Tibial nerve (tissue), 4 donors: ENCODE measurements around the gene TAF1C. TPM values are rescaled to one million over a fixed set of nuclear protein-coding genes. Genes with fewer than 3 reads are reported as not detected.

ENCODE experiments used
- DNase-seq, 2 donors: peaks; one replicate each; pipeline ENCODE4 v3.0.0-alpha.2; 2019; ENCODE audit warnings: low spot score in 2 of 2
- H3K27ac ChIP-seq, 4 donors: fragments of 200-600 bp; sonication (generic) in 3 of 4; one replicate each; pipeline ENCODE4 v1.5.1; 2017 to 2019; ENCODE audit warnings: mild to moderate bottlenecking in 1 of 4
- H3K27me3 ChIP-seq, 2 donors: fragments of 200-600 bp; sonication (generic) in 1 of 2; one replicate each; pipeline versions ENCODE4 v1.5.1 to v1.6.0; 2017 to 2019
- H3K36me3 ChIP-seq, 3 donors: fragments of 200-600 bp; sonication (generic); one replicate each; pipeline ENCODE4 v1.5.1; 2018 to 2019
- H3K4me1 ChIP-seq, 4 donors: fragments of 200-600 bp; sonication (generic) in 3 of 4; one replicate each; pipeline ENCODE4 v1.5.1; 2017 to 2019
- H3K4me3 ChIP-seq, 4 donors: fragments of 200-600 bp; sonication (generic) in 3 of 4; one replicate each; pipeline ENCODE4 v1.5.1; 2017 to 2019; ENCODE audit warnings: mild to moderate bottlenecking in 1 of 4, moderate library complexity in 1 of 4
- H3K9me3 ChIP-seq, 4 donors: fragments of 200-600 bp; sonication (generic) in 3 of 4; one replicate each; pipeline ENCODE4 v1.5.1; 2017 to 2019
- CTCF ChIP-seq, 5 experiments: fragments of 200-600 bp in 3 of 5; fragments of 450-650 bp in 2 of 5; sonication (generic) in 3 of 5; IDR thresholded peaks; one replicate each; pipeline ENCODE4 v1.5.1; 2016 to 2019; ENCODE audit warnings: antibody characterized with exemption in 5 of 5, mild to moderate bottlenecking in 3 of 5, moderate library complexity in 2 of 5
- EP300 ChIP-seq, 2 donors: sonication (generic); formaldehyde crosslinking; IDR thresholded peaks; one replicate each; pipeline ENCODE4 v1.6.1; 2017; ENCODE audit warnings: antibody characterized with exemption in 2 of 2, mild to moderate bottlenecking in 1 of 2
- POLR2A ChIP-seq, 2 donors: fragments of 450-650 bp; IDR thresholded peaks; one replicate each; pipeline ENCODE4 v1.6.1; 2017; ENCODE audit warnings: antibody characterized with exemption in 2 of 2, mild to moderate bottlenecking in 2 of 2, moderate library complexity in 2 of 2
- WGBS, 2 donors: methylation state at CpG; one replicate each; pipeline ENCODE4 v1.1.5; 2018; 5-methylcytosine and 5-hydroxymethylcytosine counted together
- total RNA-seq, 4 donors: library from RNA; depleted of rRNA; stranded (reverse); fragments of >200 nt; gene quantifications; one replicate each; pipeline ENCODE4 v1.1.0, GENCODE V29; 2016

TAF1C gene
- total RNA-seq, 4 donors from 2014 or later = 50.7 to 109 (median 73.9) TPM

GRCh38 chr16:84193480-84193879 lies 6.6 kb upstream of the TAF1C start:
- Histone ChIP-seq H3K4me1 (peaks cover 0 to 2% (median 0%) of the 10 kb centered on the region in 4 donors), H3K36me3 (no peaks in the 10 kb centered on the region), H3K9me3 (no peaks in the 10 kb centered on the region), H3K4me3 (no peak overlapping the region), H3K27me3 (peaks cover 0 to 10% of the 10 kb centered on the region in 2 donors), H3K27ac (no peak overlapping the region)
- TF ChIP-seq CTCF (IDR thresholded peaks at IDR 0.05) (no peak), POLR2A (IDR thresholded peaks at IDR 0.05) (no peak), EP300 (IDR thresholded peaks at IDR 0.05) (no peak)
- DNase-seq = no peak
- 79% methylated on average over 7 of the region's 7 CpGs for WGBS, 2 donors

DNA sequence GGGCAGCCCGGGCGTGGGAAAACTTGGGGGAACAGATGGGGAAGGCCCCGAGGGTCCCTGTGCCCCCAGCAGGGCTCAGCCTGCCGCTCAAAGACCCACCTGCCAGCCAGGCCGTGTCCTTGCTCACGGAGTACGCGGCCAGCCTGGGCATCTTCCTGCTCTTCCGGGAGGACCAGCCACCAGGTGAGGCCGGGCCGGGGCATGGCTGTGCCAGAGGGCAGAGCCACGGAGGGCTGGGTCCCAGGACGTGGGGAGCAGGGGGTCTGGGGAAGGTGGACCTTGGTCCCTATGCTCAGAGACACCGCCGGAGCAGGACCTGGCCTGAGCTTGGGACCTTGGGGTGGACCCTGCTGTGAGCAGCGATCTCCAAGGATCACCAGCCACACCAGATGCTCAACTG lies 4.6 kb upstream of the TAF1C start:
- Histone ChIP-seq H3K27me3 (peaks cover 0 to 10% of the 10 kb centered on the region in 2 donors), H3K9me3 (no peaks in the 10 kb centered on the region), H3K4me1 (peaks cover 0 to 4% (median 0%) of the 10 kb centered on the region in 4 donors), H3K36me3 (no peaks in the 10 kb centered on the region), H3K4me3 (no peak overlapping the region), H3K27ac (no peak overlapping the region)
- 92 to 97% methylated on average over 15 to 16 of the region's 16 CpGs for WGBS, 2 donors
- no peak for DNase-seq
- TF ChIP-seq POLR2A (IDR thresholded peaks at IDR 0.05) = no peak
- no peak for TF ChIP-seq EP300 (IDR thresholded peaks at IDR 0.05)
- no peak for TF ChIP-seq CTCF (IDR thresholded peaks at IDR 0.05)

DNA sequence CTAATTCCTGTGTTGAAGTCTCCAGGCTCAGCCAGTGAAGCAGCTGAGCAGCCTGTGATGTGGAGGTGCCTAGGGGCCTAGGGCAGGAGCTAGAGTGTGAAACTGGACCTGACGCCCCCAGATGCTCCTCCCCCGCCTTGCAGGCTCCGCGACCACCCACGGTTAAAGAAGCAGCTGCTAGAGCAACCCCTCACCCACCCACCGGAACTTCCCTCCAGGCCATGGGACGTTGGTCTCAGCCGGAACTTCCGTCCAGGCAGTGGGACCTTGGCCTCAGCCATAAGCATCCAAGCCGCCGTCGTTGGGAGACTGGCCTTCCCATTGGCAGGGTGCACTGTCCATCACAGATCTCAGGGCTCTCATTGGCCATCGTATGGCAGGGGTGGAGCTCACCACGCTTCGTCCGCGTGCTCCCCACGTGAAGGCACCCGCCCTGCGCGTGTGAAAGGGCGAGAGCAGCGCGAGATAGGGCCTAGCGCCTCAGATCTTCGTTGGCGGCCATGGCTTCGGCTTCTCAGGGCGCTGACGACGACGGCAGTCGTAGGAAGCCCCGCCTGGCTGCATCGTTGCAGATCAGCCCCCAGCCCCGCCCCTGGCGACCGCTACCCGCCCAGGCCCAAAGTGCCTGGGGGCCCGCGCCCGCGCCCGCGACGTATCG lies 4.0 kb upstream of the TAF1C start, which contains the start of gene ADAD2:
TSS of gene ADAD2 (plus strand) at position 427 of the 658 bp plus-strand sequence. CDS start at position 501, 74 bp downstream.
- TF ChIP-seq EP300 (IDR thresholded peaks at IDR 0.05) (no peak), POLR2A (IDR thresholded peaks at IDR 0.05) (no peak), CTCF (IDR thresholded peaks at IDR 0.05) (no peak)
- 91% methylated on average over 43 to 46 of the region's 47 CpGs for WGBS, 2 donors
- peaks cover 0 to 10% of the 10 kb centered on the region in 2 donors for H3K27me3 ChIP-seq
- no peaks in the 10 kb centered on the region for H3K36me3 ChIP-seq
- no peak for DNase-seq
- H3K4me3 ChIP-seq = no peak within 1 kb of the TSS
- peaks cover 0 to 9% (median 5%) of the 10 kb centered on the region in 4 donors for H3K4me1 ChIP-seq
- no peaks in the 10 kb centered on the region for H3K9me3 ChIP-seq
- no peak within 1 kb of the TSS for H3K27ac ChIP-seq

DNA sequence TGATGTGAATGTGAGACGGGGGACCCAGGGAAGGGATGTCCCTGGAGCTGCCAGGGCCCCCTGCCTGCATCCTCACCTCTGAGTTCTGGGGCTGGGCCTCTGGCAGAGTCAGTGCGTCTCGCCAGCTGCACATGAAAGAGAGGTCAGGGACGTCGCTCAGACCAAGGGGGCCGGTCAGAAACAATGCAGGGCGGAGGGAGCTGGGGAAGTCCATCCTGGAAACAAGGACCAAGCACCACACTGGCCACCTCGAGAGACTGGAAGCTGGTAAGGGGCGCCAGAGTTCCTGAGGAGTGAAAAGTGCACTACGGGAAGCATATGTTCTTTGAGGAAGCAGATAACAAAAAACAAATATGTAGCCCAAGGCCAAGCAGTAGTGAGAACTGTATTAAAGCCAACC lies 2.1 kb downstream of the TAF1C start:
- TF ChIP-seq EP300 (IDR thresholded peaks at IDR 0.05) (peak in 1 of 2 donors; percentile 5), POLR2A (IDR thresholded peaks at IDR 0.05) (no peak), CTCF (IDR thresholded peaks at IDR 0.05) (no peak)
- H3K36me3 ChIP-seq = peaks cover 0 to 54% (median 10%) of the 10 kb centered on the region in 3 donors
- no peaks in the 10 kb centered on the region for H3K27me3 ChIP-seq
- WGBS, 2 donors = 84 to 85% methylated on average over 10 of the region's 10 CpGs
- H3K9me3 ChIP-seq = no peaks in the 10 kb centered on the region
- no peak overlapping the region for H3K4me3 ChIP-seq
- peak overlapping the region in 1 of 4 donors; percentile 47 for H3K27ac ChIP-seq
- no peak for DNase-seq
- H3K4me1 ChIP-seq = peaks cover 0 to 31% (median 6%) of the 10 kb centered on the region in 4 donors

- Histone ChIP-seq H3K36me3 (peaks cover 0 to 62% (median 14%) of the 10 kb centered on the region in 3 donors), H3K27me3 (no peaks in the 10 kb centered on the region), H3K4me3 (no peak overlapping the region), H3K9me3 (no peaks in the 10 kb centered on the region), H3K4me1 (peaks cover 0 to 31% (median 6%) of the 10 kb centered on the region in 4 donors), H3K27ac (peak overlapping the region in 1 of 4 donors; percentile 47)
- TF ChIP-seq CTCF (IDR thresholded peaks at IDR 0.05) = peak in 1 of 5 experiments; percentile 9
- TF ChIP-seq EP300 (IDR thresholded peaks at IDR 0.05) = no peak
- no peak for DNase-seq
- WGBS, 2 donors = 77 to 88% methylated on average over 11 of the region's 11 CpGs
Measured at GRCh38 chr16:84183911-84184591, 2.8 kb downstream of the TAF1C start.
